ENCODE results near the gene HBD.

Gene HBD

DNA sequence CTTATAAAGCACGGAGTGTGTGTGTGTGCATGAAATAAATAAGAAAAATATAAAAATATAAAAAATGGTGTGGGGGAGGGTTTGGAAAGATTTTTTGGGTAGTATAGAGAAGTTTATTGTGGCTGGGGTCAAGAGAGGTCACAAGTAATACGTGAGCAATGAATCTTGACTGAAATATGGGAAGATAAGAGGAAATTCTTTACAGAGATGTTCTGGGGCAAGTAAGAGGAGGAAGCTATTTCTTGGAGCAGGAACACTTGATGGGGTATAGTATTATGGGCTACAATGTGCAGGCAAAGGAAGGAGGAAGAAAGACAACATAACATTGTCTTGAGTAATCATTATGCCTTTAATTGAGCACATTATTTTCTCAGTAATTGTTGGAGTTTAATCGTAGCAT lies 2.1 kb downstream of the HBD start:
- TF ChIP-seq, protein P1, sequence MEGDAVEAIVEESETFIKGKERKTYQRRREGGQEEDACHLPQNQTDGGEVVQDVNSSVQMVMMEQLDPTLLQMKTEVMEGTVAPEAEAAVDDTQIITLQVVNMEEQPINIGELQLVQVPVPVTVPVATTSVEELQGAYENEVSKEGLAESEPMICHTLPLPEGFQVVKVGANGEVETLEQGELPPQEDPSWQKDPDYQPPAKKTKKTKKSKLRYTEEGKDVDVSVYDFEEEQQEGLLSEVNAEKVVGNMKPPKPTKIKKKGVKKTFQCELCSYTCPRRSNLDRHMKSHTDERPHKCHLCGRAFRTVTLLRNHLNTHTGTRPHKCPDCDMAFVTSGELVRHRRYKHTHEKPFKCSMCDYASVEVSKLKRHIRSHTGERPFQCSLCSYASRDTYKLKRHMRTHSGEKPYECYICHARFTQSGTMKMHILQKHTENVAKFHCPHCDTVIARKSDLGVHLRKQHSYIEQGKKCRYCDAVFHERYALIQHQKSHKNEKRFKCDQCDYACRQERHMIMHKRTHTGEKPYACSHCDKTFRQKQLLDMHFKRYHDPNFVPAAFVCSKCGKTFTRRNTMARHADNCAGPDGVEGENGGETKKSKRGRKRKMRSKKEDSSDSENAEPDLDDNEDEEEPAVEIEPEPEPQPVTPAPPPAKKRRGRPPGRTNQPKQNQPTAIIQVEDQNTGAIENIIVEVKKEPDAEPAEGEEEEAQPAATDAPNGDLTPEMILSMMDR (IDR thresholded peaks at IDR 0.05; ENCODE audit: insufficient read depth, missing control alignments), result no peak
- no peak for DNase-seq (ENCODE audit: insufficient read length, low spot score)
- no peak for FAIRE-seq

DNA sequence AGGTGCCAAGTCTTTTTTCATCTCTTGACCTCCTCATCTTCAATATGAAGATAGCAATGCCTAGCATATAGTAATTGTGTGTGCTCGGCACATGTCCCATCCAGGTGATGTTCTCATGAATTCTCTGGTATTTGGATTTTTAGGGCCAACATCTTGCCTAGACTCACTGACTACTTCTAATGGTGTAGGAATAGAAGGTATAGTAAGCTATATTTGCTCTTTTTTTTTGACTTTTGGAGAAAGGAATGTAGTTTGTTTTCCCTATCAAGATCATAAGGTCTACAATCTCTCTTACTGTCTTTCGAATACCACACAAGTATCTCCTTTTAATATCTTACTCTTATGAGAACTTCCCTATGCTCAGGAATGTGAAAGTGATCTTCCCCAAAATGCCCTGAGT lies 3.2 kb downstream of the HBD start:
- FAIRE-seq (no peak), DNase-seq (ENCODE audit: insufficient read length, low spot score) (no peak)
- TF ChIP-seq, protein P1 (IDR thresholded peaks at IDR 0.05; ENCODE audit: insufficient read depth, missing control alignments), result no peak

GRCh38 chr11:5230266-5230665 lies 4.0 kb downstream of the HBD start:
- FAIRE-seq (no peak), DNase-seq (ENCODE audit: insufficient read length, low spot score) (no peak)
- TF ChIP-seq, protein P1 (IDR thresholded peaks at IDR 0.05; ENCODE audit: insufficient read depth, missing control alignments), result no peak

GRCh38 chr11:5229796-5230195 lies 4.5 kb downstream of the HBD start:
- FAIRE-seq, result no peak
- DNase-seq (ENCODE audit: insufficient read length, low spot score), result no peak
- TF ChIP-seq, protein P1 (IDR thresholded peaks at IDR 0.05; ENCODE audit: insufficient read depth, missing control alignments), result no peak

DNA sequence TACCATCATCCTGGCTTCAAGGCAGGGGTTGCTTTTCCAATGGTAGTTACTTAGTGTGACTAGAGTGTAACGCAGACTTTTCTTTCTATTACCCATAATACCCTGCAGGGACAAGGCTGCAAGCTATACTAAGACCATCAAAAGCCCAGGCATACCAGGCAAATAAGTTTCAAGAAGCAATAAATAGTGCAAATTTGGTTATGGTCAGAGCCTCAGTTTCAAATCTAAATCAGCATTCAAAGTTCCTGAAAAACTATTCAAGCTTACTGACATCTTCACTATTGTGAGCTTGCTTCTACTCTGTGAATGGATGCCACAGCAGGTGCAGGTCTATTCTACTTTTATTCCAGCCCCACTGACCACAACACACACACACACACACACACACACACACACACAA lies 4.9 kb downstream of the HBD start:
- DNase-seq (ENCODE audit: insufficient read length, low spot score), result no peak
- TF ChIP-seq, protein P1 (IDR thresholded peaks at IDR 0.05; ENCODE audit: insufficient read depth, missing control alignments), result no peak
- FAIRE-seq, result no peak

DNA sequence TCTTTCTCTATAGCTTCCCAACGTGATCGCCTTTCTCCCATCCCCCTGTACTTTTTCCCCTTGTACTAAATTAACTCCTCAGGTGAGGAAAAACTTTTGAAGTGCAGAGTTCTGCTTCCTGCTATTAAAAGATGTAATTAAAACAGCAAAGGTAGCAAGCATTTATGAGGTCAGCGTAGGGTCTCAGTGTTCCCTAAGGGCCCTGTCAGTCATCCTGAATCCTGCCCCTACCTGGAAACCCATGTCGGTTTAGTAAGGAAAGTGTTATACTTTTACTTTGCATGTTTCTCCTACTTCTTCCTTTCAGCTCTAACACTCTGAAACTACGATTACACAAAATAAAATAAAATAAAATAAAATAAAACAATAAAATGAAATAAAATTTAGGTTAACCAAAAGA lies 6.2 kb downstream of the HBD start:
- TF ChIP-seq, protein P1 (IDR thresholded peaks at IDR 0.05; ENCODE audit: insufficient read depth, missing control alignments), result no peak
- no peak for FAIRE-seq
- no peak for DNase-seq (ENCODE audit: insufficient read length, low spot score)

- no peak for FAIRE-seq
- TF ChIP-seq, protein P1 (IDR thresholded peaks at IDR 0.05; ENCODE audit: insufficient read depth, missing control alignments), result no peak
Measured at GRCh38 chr11:5227681-5228080, 6.6 kb downstream of the HBD start.

More at GRCh38 chr11:5227681-5228080, 6.6 kb downstream of the HBD start:
- DNase-seq (ENCODE audit: insufficient read length, low spot score), result no peak
